GM12872 (cell line): ENCODE data around the gene S100A7.

Source experiments
- TF ChIP-seq, protein P1 (sequence below): IDR thresholded peaks from 3 replicates; pipeline ENCODE4 v1.5.1; 2011; ENCODE audit warnings: low read depth, mild to moderate bottlenecking, low read length, moderate library complexity; ENCODE audit not compliant: insufficient read depth

The S100A7 gene

DNA sequence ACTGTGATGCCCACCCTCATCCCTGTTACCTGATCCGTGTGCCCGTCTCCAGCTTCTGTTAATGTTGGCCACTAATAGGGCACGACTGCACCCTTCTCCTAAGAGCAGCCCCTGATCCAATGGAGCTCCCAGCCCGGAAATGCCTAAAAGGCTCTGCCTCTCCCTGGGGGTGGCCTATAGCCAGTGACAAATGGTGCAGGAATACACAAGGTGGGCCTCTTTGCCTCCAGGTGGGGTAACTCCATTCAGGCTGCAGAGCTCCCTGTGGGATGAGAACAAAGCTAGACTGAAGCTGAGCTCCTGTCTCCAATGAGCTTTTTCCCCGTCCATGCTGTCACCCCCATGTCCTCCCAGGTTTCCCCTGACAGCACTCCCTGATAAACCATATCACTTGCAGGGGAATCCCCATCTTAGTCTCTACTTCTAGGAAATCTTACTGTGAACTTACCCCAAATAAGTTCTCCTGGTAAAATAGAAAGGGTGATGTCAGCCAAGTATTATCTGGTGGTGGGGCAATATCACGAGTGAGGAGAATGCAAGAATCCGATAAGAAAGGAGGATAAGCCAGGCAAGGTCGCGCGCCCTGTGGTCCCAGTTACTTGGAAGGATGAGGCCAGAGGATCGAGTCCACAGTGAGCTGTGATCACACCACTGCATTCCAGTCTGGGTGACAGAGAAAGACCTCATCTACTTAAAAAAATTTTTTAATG is 25.6 kb downstream of the S100A7 start:
- TF ChIP-seq, protein P1, sequence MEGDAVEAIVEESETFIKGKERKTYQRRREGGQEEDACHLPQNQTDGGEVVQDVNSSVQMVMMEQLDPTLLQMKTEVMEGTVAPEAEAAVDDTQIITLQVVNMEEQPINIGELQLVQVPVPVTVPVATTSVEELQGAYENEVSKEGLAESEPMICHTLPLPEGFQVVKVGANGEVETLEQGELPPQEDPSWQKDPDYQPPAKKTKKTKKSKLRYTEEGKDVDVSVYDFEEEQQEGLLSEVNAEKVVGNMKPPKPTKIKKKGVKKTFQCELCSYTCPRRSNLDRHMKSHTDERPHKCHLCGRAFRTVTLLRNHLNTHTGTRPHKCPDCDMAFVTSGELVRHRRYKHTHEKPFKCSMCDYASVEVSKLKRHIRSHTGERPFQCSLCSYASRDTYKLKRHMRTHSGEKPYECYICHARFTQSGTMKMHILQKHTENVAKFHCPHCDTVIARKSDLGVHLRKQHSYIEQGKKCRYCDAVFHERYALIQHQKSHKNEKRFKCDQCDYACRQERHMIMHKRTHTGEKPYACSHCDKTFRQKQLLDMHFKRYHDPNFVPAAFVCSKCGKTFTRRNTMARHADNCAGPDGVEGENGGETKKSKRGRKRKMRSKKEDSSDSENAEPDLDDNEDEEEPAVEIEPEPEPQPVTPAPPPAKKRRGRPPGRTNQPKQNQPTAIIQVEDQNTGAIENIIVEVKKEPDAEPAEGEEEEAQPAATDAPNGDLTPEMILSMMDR: no peak

DNA sequence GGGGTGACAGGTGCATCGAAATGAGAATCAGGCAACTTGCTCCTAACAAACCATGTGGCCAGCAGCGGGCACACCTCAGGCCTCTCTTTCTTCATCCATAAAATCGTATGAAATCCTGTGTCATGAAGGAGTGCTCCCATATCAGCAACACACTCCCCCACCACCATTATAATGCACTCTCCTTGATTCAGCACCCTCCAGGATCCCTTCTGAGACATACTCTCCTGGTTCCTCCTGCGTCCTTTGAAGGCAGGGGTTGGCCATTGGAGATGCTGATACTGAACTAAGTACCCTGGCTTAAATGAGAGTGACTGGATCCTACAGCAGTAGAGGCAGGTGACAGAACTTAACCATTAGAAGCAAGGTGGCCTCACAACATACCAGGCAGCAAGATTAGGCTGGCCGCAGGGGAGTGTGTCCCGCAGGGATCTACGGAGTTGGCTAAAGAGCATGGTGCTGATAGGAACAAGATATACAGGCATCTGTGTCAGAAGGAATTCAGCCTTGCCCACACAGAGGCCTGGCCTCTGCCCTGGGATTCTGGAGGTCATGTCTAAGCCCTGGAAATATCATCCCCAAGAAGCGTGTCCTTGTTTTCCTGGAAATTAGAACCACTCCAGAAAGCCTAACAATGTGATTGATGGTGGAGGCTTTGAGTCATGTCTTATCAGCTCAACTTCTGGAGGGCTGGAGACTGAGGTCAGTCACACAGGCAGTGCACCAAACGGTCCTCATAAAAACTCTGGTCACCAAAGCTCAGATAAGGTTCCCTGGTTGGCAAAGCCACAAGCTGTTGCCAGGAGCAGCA is 27.4 kb downstream of the S100A7 start:
- TF ChIP-seq, protein P1: no peak

DNA sequence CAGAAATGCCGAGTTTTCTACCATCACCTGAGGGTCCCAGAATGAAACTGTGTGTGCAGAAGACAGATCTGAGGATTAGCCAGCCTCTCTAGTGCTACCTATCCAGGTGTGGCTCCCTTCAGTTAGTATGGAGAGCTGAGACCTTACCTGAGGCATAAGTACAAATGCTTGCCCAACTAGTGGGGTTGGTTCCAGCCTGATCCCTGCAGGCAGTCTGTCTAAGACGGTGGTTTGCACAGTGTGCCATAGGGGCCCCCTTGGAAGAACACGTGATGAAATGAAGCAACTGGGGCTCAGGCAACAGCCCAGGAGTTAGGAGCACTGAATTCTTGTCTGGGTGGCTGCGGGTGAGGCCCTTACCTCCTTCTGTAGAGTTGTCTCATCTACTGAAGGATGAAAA is 28.5 kb downstream of the S100A7 start:
- TF ChIP-seq, protein P1: no peak

DNA sequence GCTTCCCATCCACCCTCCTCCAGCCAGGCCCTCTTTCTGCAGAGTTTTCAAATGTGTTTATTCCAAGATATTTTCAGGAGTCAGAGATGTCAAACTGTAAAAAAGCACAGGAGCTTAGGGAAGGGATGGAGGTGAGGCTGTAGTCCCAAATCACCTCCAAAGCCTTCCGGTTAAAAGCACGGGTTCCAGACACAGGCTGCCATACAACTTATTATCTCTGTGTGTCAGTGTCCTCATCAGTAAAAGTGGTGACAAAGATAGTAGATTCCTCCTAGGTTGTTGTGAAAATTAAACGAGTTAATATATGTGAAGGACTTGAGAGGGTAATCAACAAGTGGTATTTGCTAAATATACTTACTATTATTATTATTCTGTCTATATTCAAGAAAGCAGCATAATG is 29.0 kb downstream of the S100A7 start:
- TF ChIP-seq, protein P1: no peak

DNA sequence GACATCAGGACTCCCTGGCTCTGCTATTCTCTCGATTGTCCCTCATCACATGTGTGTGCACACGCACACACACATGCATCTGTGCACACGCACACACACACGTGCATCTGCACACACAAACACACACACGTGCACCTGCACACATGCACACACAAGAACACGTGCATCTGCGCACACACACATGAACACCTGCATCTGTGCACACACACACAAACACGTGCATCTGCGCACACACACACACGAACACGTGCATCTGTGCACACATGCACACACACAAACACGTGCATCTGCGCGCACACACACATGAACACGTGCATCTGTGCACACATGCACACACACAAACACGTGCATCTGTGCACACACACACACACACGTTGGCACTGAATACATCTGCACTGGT is 29.4 kb downstream of the S100A7 start:
- TF ChIP-seq, protein P1: no peak

DNA sequence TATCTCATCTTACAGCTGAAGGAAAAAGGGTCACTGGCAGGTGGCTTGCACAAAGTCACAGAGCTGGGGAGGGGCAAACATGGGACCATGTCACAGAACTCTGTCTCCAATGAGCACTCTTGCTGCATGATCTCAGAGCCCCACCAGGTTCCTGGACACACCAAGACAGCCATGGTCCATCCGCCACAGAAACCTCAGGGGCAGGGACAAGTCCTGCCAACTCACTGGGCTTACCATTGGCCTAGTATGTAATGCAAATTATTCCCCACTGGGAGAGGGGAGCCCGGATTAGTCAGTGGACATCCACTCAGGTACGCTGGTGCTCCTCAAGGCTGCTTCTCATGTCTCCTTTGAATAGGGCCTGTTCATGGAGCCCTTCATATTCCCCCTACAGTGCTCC is 29.9 kb downstream of the S100A7 start:
- TF ChIP-seq, protein P1: no peak

DNA sequence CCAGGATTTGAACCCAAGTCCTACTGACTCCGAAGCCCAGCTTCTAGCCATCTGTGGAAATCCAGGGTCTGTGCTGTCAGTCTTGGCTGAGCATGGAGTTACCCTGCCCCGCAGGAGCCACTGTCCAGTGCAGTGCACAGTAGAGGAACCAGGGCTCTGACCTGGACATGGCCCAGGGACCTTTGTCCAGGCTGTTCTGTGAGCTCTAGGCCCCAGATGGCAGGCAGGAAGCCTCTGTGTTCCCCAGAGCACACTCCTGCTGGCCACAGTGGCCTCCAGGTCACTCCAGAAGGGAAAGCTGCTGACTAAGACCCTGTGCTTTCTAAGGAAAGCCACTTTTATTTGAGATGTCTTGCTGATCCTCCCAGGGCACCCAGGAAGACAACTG is 30.3 kb downstream of the S100A7 start:
- TF ChIP-seq, protein P1: no peak
